Fibroblast of lung (primary cell): ENCODE data around the gene NFE2. TPM values are rescaled to one million over a fixed set of nuclear protein-coding genes. Genes with fewer than 3 reads are reported as not detected.

Experiments used
- DNase-seq, 2 donors: peaks; one replicate each; pipeline versions ENCODE4 v3.0.0 to v3.0.0-alpha.2; 2010; ENCODE audit warnings: low read depth in 2 of 2
- H2AFZ ChIP-seq: 2 replicates; pipeline ENCODE4 v1.5.1; 2012; ENCODE audit warnings: low read length, control low read depth, inconsistent platforms
- H3K27ac ChIP-seq: 2 replicates; pipeline ENCODE4 v1.5.1; 2011; ENCODE audit warnings: low read length, control low read depth; ENCODE audit not compliant: insufficient read depth
- H3K27me3 ChIP-seq: 2 replicates; pipeline ENCODE4 v1.5.1; 2011; ENCODE audit warnings: mild to moderate bottlenecking, low read length; ENCODE audit not compliant: control insufficient read depth, insufficient read depth
- H3K36me3 ChIP-seq: 2 replicates; pipeline ENCODE4 v1.5.1; 2011; ENCODE audit warnings: low read length; ENCODE audit not compliant: control insufficient read depth, insufficient read depth
- H3K4me1 ChIP-seq: 2 replicates; pipeline ENCODE4 v1.5.1; 2011; ENCODE audit warnings: low read length; ENCODE audit not compliant: control insufficient read depth, insufficient read depth; ENCODE audit errors: extremely low read depth
- H3K4me2 ChIP-seq: 2 replicates; pipeline ENCODE4 v1.5.1; 2011; ENCODE audit warnings: low read length, control low read depth; ENCODE audit not compliant: insufficient read depth; ENCODE audit errors: extremely low read depth
- H3K4me3 ChIP-seq, 4 experiments: fragments of 200-600 bp in 1 of 4; sonication (generic) in 1 of 4; replicated peaks in 1 of 4; 2 replicates each; pipeline ENCODE4 v1.5.1; 2011 to 2016; ENCODE audit warnings: low read length in 4 of 4, low read depth in 3 of 4, mild to moderate bottlenecking in 3 of 4, control low read depth in 2 of 4, inconsistent platforms in 1 of 4, mixed read lengths in 1 of 4; ENCODE audit not compliant: insufficient read depth in 1 of 4; ENCODE audit errors: control extremely low read depth in 1 of 4
- H3K79me2 ChIP-seq: 2 replicates; pipeline ENCODE4 v1.5.1; 2012; ENCODE audit warnings: mild to moderate bottlenecking, low read length, inconsistent platforms; ENCODE audit not compliant: control insufficient read depth, insufficient read depth
- H3K9ac ChIP-seq: 2 replicates; pipeline ENCODE4 v1.5.1; 2011; ENCODE audit warnings: mild to moderate bottlenecking, low read length, control low read depth; ENCODE audit not compliant: insufficient read depth
- H3K9me3 ChIP-seq: 2 replicates; pipeline ENCODE4 v1.5.1; 2012; ENCODE audit warnings: low read depth, low read length; ENCODE audit not compliant: control insufficient read depth, insufficient read depth
- H4K20me1 ChIP-seq: 2 replicates; pipeline ENCODE4 v1.5.1; 2011; ENCODE audit warnings: low read length; ENCODE audit not compliant: control insufficient read depth, insufficient read depth; ENCODE audit errors: extremely low read depth
- CTCF ChIP-seq, 2 donors: IDR thresholded peaks in 1 of 2; conservative IDR thresholded peaks in 1 of 2; 1 replicate in 1 of 2; 2 replicates in 1 of 2; pipeline ENCODE4 v1.5.1; 2011 to 2012; ENCODE audit warnings: low read length in 2 of 2, control low read depth in 1 of 2, inconsistent platforms in 1 of 2, low read depth in 1 of 2, mild to moderate bottlenecking in 1 of 2
- EZH2 ChIP-seq: IDR thresholded peaks from 2 replicates; pipeline ENCODE4 v1.5.1; 2012; ENCODE audit warnings: low read length, control low read depth, mild to moderate bottlenecking; ENCODE audit errors: missing control alignments
- polyA plus RNA-seq, 2 donors: library from polyadenylated mRNA; depleted of rRNA in 1 of 2; stranded (reverse) in 1 of 2; unstranded in 1 of 2; fragments of >200 nt; gene quantifications; 2 replicates each; pipeline ENCODE4 v1.2.1, GENCODE V29; 2011 to 2012; ENCODE audit warnings: missing spikeins in 1 of 2
- total RNA-seq: library from RNA; depleted of rRNA; stranded (reverse); fragments of >200 nt; gene quantifications from 2 replicates; pipeline ENCODE4 v1.2.1, GENCODE V29; 2014

The NFE2 gene
- total and polyA plus RNA-seq, 2 donors (not counting 1 experiment from before 2014, with no cell fraction given) = 0.17 to 0.34 TPM

- peak; percentile 100 for DNase-seq
Observed at GRCh38 chr12:54280468-54281260, 20.2 kb downstream of the NFE2 start, which contains the start of gene HNRNPA1. Gene HNRNPA1, plus strand, starts transcription at chr12:54280726. Its CDS starts 82 bp downstream, at chr12:54280808.

DNA sequence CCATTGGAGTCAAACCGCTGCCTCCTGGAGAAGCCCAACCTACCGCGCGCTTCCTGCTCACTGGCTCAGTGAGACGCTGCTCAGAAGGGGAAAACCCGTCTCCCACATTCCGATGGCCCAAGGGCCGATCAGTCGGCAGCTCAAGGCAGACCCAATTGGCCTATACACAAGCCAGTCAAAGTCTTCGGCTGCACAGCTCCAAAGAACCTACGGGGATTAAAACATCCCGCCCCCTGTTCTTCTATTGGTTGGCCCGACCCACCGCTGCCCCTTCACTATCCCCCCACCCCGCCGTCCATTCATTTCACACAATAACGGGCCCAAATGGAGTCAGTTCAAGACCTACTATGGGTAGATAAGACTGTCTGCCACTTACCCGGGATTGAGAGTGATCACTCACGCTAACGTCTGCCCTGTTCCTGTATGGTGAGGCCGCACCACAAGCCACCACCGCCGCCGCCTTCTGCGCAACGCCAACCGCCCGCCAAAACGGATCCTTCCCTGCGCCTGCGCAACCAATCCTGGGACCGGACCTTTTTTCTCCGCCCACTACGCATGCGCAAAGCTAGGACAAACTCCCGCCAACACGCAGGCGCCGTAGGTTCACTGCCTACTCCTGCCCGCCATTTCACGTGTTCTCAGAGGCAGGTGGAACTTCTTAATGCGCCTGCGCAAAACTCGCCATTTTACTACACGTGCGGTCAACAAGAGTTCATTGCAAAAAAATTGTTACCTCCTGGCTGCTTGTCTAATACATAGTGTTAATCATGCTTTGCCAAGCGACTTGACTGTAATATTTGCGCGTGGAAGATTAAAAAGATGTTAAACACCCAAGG, 21.0 kb downstream of the NFE2 start, which contains the start of gene CBX5:
CBX5 (minus strand) TSS at position 491 of the 836 bp plus-strand sequence. CDS start 22,472 bp downstream, outside the sequence.
- peak; percentile 100 for DNase-seq
- H3K4me3 ChIP-seq = peak within 1 kb of the TSS; percentile 81 to 99 (median 94)
- TF ChIP-seq EZH2 (no peak), CTCF (conservative IDR thresholded peaks at IDR 0.05 in 1 of 2, IDR thresholded peaks at IDR 0.05 in 1 of 2; ENCODE audit: low read depth in 1 of 2, low read length in 2 of 2) (no peak)

More at GRCh38 chr12:54280468-54281260, 20.2 kb downstream of the NFE2 start, which contains the start of gene HNRNPA1:
- Histone ChIP-seq H3K4me1 (peaks cover 8% of the 10 kb centered on the region), H3K4me2 (peak within 1 kb of the TSS; percentile 96), H4K20me1 (peaks cover 3% of the 10 kb centered on the region), H3K79me2 (peaks cover 79% of the 10 kb centered on the region), H3K27me3 (no peaks in the 10 kb centered on the region), H3K9ac (peak within 1 kb of the TSS; percentile 89), H3K36me3 (peaks cover 10% of the 10 kb centered on the region), H3K4me3 (peak within 1 kb of the TSS; percentile 81 to 99 (median 94)), H3K27ac (peak within 1 kb of the TSS; percentile 99), H2AFZ (peak within 1 kb of the TSS; percentile 94), H3K9me3 (no peaks in the 10 kb centered on the region)
- TF ChIP-seq EZH2 = no peak
- TF ChIP-seq CTCF (conservative IDR thresholded peaks at IDR 0.05 in 1 of 2, IDR thresholded peaks at IDR 0.05 in 1 of 2; ENCODE audit: low read depth in 1 of 2, low read length in 2 of 2) = no peak

GRCh38 chr12:54279227-54279631, 21.6 kb downstream of the NFE2 start:
- peaks cover 3% of the 10 kb centered on the region for H4K20me1 ChIP-seq
- H3K9ac ChIP-seq = peak overlapping the region; percentile 62
- no peak for TF ChIP-seq CTCF (conservative IDR thresholded peaks at IDR 0.05 in 1 of 2, IDR thresholded peaks at IDR 0.05 in 1 of 2; ENCODE audit: low read depth in 1 of 2, low read length in 2 of 2)
- no peak for TF ChIP-seq EZH2
- H3K9me3 ChIP-seq = no peaks in the 10 kb centered on the region
- peaks cover 6% of the 10 kb centered on the region for H3K4me1 ChIP-seq
- DNase-seq = no peak
- no peaks in the 10 kb centered on the region for H3K27me3 ChIP-seq
- H2AFZ ChIP-seq = no peak overlapping the region
- peaks cover 86% of the 10 kb centered on the region for H3K79me2 ChIP-seq
- H3K4me2 ChIP-seq = peak overlapping the region; percentile 76
- H3K4me3 ChIP-seq = peak overlapping the region; percentile 69 to 93 (median 80)
- peaks cover 10% of the 10 kb centered on the region for H3K36me3 ChIP-seq
- peak overlapping the region; percentile 99 for H3K27ac ChIP-seq

More for the DNA sequence above, 21.0 kb downstream of the NFE2 start, which contains the start of gene CBX5:
- H3K27ac ChIP-seq = peak within 1 kb of the TSS; percentile 99
- peak within 1 kb of the TSS; percentile 94 for H2AFZ ChIP-seq
- H4K20me1 ChIP-seq = peaks cover 3% of the 10 kb centered on the region
- peaks cover 83% of the 10 kb centered on the region for H3K79me2 ChIP-seq
- H3K36me3 ChIP-seq = peaks cover 10% of the 10 kb centered on the region
- peak within 1 kb of the TSS; percentile 89 for H3K9ac ChIP-seq
- H3K9me3 ChIP-seq = no peaks in the 10 kb centered on the region
- peaks cover 6% of the 10 kb centered on the region for H3K4me1 ChIP-seq
- H3K27me3 ChIP-seq = no peaks in the 10 kb centered on the region
- H3K4me2 ChIP-seq = peak within 1 kb of the TSS; percentile 96
